ENCODE data around the gene EREG.

Gene EREG

DNA sequence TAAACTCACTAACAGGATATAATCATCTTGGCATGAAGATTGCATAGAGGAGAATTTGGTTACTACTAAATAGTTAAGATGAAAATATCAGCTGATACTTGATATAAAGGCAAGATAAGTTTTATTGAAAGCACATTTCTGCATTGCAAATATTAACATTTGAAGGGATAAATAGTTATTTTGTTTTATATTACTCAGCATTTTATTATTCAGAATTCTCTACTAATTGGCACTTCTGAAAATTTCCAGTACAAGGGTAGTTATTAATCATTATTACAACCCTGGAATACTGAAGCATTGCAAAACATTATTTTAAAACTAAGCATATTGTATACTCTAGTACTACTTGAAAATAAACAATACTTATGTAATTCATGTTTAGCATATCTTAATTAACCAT is 47.3 kb downstream of the EREG start:
- TF ChIP-seq, protein P1, sequence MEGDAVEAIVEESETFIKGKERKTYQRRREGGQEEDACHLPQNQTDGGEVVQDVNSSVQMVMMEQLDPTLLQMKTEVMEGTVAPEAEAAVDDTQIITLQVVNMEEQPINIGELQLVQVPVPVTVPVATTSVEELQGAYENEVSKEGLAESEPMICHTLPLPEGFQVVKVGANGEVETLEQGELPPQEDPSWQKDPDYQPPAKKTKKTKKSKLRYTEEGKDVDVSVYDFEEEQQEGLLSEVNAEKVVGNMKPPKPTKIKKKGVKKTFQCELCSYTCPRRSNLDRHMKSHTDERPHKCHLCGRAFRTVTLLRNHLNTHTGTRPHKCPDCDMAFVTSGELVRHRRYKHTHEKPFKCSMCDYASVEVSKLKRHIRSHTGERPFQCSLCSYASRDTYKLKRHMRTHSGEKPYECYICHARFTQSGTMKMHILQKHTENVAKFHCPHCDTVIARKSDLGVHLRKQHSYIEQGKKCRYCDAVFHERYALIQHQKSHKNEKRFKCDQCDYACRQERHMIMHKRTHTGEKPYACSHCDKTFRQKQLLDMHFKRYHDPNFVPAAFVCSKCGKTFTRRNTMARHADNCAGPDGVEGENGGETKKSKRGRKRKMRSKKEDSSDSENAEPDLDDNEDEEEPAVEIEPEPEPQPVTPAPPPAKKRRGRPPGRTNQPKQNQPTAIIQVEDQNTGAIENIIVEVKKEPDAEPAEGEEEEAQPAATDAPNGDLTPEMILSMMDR (IDR thresholded peaks at IDR 0.05; ENCODE audit: low read depth, low read length) = no peak
- DNase-seq (ENCODE audit: extremely low read depth, low read depth) = no peak

DNA sequence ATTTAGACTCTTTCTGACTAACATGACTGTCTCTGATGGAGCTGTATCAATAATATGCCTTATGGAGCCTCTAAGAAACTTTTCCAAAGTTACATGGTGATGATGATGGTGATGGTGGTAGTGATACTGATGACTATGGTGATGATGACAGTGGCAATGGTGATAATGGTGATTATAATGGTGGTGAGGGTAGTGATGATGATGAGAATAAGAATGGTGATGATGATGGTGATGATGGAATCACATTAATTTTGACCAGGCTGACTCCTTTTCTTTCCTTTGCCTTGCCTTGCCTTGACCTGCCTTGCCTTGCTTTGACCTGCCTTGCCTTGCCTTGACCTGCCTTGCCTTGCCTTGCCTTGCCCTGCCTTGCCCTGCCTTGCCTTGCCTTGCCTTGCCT is 48.3 kb downstream of the EREG start:
- DNase-seq (ENCODE audit: extremely low read depth, low read depth) = no peak
- TF ChIP-seq, protein P1 (IDR thresholded peaks at IDR 0.05; ENCODE audit: low read depth, low read length) = no peak

DNA sequence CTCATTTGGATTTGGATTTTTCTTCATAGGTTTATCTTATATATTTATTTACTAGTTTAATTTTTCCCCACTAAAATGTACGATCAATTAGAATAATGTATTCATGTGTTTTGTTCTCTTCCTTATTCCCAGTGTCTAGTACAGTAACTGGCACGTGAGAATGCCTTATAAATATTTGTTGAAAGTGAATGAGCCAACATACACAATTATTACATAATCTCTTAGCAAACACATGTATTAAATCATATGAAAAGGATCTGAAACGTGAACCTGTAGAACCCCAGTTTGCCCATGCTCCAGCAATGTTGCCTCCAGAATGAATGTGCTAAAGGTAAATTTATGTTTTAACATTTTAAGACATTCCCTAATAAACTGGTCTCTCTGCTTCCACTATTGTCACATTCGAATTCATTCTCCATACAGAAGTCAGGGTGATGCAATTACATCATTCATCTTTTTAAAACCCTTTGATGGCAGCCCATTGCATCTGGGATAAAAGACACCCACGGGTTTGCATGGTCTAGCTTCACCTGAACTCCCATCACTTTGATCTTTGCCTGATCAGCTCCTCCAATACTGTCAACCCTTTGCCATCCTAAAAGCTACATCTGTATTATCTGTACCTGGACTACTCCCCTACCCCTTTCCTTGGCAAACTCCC is 49.3 kb downstream of the EREG start:
- DNase-seq (ENCODE audit: extremely low read depth, low read depth) = no peak
- TF ChIP-seq, protein P1 (IDR thresholded peaks at IDR 0.05; ENCODE audit: low read depth, low read length) = no peak

DNA sequence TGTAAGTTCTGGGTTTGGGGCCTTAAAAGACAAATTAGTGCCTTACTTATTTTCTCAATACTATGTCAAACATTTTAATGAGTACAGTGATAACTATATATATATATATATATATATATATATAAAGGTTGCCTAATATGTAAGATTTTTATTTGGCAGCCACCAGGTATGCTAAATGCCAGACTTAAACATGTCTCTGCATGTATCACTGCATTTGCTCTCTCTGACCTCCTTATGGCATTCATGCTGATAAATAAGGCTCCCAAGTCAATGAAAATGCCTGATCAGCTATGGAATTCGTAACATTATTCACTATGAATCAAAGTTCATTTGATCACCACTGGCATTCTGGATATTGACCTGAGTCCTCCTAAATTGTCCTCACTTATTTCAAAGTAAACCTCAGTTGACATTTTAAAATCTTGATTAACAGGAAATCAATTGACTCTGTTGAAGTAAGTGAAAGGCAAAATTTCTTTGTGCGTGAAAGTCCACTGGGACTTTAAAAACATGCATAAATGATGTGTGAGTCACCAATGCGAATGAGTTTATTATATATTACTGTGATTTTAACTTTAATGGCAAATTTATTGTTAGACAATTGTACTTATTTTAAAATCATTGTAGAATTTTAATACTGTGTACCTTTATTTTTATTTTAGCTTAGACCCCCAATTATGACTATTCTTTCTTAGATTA is 50.8 kb downstream of the EREG start:
- TF ChIP-seq, protein P1 (IDR thresholded peaks at IDR 0.05; ENCODE audit: low read depth, low read length) = no peak
- DNase-seq (ENCODE audit: extremely low read depth, low read depth) = no peak

DNA sequence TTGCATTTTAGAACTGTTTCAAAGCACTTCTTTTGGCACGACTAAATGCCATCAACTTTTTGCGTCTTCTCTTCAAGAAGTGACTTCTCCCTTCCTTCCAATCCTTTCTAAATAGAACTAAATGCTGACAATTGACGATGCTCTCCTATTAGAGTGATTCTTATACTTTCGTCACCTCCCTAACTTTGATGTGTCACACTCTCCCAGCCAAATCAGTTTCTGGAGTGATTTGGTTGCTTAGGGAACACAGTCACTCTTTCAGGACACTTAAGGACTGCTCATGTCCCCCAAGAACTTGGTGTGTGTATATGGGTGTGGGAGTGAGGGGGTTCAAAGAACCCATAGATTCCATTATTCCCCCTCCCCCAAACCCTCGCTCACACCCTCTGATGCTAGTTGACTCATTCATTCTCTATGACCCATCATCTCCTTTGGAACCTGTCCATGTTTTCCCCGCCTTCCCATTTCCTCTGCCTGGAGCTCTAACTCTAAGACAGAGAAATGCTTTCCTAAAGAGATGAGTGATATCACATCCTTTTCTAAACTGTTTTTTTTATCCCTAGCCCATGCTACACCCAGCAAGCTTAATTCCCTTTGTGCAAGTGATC is 53.2 kb downstream of the EREG start:
- TF ChIP-seq, protein P1 (IDR thresholded peaks at IDR 0.05; ENCODE audit: low read depth, low read length) = no peak
- no peak for DNase-seq (ENCODE audit: extremely low read depth, low read depth)

DNA sequence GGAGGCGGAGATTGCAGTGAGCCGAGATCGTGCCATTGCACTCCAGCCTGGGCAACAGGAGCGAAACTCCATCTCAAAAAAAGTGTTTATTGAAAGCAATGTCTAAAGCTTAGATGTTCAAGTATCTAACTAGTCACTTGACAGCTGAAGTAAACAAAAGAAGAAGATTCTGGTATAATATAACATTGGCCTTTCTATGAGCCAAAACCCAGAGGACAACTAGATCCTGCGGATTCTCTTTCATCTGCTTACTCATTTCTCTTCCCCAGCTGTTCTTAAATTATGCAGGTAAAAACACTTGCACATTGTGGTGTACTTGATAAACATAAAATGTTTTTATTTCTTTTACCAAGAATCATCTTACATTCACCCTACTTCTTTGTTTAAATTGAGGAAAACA is 55.9 kb downstream of the EREG start:
- TF ChIP-seq, protein P1 (IDR thresholded peaks at IDR 0.05; ENCODE audit: low read depth, low read length) = no peak
- DNase-seq (ENCODE audit: extremely low read depth, low read depth) = no peak

DNA sequence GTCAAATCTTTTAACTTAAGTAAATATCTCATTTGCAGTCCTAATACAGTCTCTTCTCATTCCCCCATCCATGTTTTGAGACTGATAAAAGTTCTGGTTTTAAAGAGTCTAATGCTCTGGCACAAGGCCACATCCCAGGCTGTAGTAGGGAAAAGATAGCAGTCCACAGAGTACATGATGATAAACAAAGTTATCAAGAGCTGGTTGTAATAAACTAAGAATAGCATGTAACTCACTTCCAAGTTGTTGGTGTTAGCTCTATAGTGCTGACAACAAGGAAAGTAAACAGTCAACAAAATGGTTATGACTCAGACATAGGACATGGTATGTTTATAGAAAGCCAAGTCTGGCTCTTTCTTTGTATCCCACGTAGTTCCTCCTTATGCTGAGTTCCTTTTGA is 58.2 kb downstream of the EREG start:
- no peak for DNase-seq (ENCODE audit: extremely low read depth, low read depth)
- TF ChIP-seq, protein P1 (IDR thresholded peaks at IDR 0.05; ENCODE audit: low read depth, low read length) = no peak
